HG02884 (cell line): Measurements from ENCODE around the gene CALML3.

Experiments
- ATAC-seq: cut with Tn5 transposase; IDR thresholded peaks from one replicate; pipeline ENCODE4 v1.9.1; 2021; ENCODE audit warnings: mild to moderate bottlenecking, moderate library complexity; ENCODE audit not compliant: unreplicated experiment

The CALML3 gene

DNA sequence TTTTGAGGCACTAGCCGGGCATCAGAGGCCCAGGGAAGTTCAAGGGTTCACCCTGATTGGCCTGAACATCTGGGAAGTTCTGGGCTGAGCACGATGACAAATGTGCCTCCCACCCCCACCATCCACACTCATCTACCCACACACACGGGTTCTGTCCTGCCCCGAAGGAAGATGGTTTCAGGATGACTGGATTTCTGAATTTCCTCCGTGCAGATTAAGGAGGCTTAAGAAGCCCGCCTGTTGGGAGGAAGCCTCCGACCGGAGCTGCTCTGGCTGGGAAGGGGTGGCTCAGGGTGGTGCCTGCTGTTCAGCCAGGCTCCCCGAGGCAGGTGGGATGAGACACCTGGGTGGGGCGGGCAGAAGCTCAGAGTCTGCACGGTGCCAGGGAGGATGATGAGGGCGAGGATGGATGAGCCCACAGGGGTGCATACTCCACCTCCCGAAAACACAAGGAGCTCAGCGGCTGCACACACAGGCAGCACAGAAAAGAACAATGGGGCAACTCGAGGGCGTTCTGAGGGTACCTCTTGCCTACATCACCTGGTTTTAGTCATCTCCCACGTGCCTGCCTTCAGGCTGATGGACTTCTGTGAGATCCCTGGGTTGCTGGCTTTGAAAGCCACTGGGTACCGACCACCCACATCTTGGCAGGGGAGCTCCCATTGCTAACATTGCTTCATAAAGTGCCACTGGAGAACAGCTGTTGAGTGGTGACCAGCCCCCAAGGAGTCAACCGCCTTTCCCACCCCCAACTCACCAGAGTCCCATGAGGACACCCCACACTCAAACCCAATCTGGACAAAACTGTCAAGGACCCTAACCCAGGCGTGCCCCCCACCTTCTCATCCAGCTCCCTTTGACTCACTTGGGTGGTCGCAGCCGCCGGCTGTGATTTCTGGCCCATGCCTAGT lies 41.2 kb downstream of the CALML3 start:
- ATAC-seq = no peak

DNA sequence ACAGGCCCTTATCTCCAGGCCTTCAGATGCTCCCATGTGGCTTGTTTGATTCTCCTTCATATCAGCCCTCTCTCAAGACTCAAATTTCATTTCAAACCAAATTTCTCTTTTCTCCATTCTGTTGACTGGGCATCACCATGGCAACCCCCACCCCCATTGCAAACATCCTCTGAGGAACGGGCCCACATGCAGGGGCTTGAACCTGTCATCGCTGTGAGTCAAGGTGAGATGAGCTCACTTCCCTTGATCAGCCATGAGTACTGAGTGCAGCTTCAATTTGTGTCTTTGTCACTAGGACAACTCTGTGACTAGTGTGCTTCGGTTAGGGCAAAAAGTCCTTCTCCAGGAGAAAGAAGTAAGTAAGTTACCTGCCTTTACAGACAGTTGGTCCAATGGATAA lies 41.9 kb downstream of the CALML3 start:
- ATAC-seq = no peak

DNA sequence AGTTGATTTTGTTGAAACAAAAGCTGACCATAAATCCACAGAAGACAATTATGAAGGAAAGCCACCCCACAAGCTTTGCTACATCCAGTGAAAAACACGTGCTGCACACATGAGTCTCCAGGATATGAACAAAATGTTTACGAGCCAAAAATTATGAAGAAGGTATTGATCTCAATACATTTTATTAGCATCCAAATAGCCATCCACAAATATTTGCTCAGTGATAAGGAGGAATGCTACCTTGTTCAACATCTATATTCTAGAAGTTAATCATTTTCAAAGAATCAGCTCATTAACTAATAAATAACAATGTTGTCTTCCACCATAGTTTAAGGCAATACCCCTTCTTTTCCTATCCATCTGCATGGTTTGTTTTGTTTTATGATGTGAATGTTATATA lies 42.7 kb downstream of the CALML3 start:
- ATAC-seq = no peak

DNA sequence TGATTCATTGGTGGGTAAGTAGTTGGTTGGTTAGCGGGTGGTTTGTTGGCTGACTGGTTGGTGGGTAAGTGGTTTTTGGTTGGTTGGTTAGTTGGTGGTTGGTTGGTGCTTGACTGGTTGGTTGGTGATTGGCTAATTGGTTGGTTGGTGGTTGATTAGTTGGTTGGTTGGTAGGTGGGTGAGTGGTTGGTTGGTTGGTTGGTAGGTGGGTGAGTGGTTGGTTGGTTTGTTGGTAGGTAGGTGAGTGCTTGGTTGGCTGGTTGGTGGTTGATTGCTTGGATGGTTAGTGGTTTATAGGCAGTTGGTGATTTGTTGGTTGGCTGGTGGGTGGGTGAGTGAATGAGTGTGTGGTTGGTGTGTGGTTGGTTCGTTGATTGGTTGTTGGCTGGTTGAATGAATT lies 44.2 kb downstream of the CALML3 start:
- ATAC-seq = no peak

DNA sequence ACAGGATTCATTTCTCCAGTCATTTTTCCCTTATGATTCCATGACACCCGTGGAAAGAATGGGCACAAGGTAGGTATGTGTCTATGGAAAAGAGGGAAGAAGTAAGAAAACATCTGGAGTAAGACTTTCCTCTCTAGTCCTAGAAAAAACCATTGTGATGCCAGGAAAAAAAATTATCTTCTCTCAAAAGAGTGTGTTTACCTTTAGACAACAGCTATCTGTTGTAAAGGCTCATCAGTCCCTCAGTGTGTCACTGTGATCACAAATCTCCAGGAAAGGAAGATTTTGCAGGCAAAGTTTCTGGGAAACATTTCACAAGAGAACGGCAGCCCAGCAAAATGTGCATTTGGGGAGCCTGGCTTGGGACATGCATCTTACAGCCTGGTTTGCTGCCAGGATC lies 44.8 kb downstream of the CALML3 start:
- ATAC-seq = no peak

DNA sequence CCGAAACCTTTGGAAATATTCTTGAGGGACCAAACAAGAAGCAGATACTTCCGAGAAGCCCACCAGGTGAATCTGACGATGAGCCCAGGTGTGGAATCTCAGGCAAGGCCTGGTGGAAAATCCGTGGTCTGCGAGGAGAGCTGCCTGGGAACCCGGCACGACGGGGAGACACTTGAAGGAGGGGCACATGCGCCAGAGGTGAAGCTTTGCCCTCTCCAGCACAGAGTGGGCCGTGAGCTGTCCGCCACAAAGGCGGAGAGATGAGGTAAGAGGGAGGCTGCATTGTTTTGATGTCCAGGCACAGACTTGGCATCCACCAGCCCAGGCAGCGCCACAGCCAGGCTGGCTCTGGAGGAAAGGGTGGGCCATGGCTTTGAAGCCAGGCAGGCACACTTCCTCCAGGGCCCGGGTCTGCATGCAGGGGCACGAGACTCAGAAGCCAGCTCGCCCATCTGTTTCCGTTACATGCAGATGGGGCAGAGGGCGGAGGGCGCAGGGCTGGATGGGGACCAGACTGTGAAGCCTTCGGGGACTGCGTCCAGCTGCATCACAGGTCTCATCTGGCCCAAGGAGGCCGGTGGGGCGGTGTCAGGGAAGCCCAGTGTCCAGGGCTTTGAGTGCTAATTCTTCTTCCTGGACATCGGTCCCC lies 45.4 kb downstream of the CALML3 start:
- no peak for ATAC-seq

DNA sequence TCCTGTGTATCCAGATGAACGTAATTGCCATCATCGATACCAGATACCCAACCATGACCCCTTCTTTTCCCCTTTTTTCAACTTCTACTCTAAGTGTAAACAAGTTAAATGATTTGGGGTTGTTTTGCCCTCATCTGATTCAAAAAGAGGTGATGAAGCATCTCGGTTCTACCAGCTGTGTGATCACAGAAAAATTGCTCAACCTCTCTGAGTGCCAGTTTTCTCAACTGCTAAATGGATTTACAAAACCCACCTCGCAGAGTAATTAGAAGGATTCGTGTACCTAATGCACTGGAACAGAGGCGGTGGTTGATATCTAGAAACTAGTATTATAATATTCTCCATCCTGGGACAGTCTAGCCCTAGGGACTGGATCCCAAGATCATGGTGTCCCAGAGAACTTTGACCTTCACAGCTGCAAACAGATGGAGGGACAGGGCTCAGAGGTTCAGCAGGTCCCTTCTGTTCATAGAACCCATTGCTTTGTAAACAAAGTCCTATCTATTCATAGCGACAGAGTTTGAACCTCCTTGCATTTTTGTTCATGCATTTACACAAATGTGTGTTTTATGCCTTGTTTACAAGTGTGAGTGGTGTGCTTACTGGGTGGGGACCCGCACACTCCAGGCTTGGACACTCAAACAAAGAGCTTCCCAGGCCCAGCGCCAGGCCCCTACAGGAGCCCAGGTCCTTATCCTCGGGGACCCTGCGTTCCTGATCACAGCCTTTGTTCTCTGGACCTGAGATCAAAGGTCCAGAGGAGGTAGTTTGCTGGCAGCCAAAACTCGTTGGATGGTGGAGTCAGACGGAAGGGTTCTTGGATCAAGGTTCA lies 46.4 kb downstream of the CALML3 start:
- no peak for ATAC-seq

DNA sequence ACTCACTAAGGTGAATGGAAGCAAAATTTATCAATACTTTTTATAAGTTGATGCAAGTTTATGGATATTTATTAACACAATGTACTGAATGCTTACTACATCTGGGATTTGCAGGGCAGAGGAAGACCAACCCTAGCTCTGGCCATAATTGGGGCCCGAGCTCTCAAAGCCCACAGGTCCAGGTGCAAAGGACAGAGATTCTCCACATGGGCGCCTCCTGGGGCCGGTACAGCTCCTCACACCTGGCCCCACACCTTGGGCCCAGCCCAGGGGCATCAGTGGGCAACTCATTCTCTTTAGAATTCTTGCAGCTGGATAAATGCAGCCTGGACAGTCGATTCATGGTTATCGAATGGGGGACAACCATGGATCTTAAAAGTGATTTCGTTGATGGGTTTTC lies 47.1 kb downstream of the CALML3 start:
- no peak for ATAC-seq

DNA sequence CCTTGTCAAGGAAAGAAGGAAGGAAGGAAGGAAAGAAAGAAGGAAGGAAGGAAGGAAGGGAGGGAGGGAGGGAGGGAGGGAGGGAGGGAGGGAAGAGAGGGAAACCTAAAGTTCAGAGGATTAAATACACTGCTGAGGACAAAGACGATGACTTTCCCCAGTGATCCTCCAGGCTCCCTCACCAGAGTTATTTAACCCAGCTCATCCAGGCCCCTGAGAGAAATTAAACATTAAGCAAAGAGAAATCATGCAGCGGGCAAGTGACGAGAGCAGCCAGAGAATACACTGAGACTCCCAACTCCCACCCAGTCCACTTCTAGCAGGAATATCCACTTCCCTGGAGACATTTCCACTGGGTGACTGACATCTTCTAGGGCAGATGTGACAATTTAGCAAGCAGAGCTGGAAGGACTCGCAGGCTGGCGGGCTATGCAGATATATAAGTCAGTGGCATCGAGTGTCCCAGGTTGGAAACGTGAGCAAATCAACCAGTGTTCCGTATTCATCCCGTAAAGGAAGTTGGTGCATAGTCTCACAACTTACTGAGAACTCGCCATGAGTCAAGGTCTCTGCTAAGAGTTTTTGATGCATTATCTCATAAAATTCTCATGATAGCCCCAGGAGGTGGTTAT lies 48.7 kb downstream of the CALML3 start:
- ATAC-seq = no peak

DNA sequence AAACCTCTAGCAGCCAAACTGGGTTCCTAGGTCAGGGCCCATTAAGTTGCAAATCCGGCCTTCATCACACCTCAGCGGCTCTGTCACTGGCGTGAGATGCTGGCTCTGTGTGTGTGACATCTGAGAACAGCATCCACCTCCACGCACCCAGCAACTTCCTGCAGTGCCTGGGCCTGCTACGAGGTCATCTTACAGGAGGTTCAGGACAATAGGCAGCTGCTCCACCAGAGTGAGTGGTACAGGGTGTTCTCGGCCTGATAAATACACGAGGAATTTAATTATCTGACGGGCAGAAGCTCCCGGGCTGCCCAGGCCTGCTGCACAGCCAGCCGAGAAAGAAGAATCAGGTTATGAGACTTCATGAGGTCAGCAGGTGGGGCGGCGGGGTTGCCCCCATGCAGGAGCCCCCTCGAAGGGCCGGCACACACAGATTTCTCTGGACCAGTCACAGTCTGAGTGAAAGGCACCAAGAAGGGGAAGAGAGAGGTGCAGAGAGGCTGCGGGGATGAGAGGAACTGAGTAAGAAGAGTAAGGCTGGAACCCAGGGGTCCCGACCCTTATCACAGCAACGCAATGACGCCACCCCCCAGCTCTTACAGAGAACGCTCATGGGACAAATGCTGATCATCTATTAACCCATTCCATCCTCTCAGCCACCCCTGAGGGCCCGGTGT lies 49.3 kb downstream of the CALML3 start:
- no peak for ATAC-seq

DNA sequence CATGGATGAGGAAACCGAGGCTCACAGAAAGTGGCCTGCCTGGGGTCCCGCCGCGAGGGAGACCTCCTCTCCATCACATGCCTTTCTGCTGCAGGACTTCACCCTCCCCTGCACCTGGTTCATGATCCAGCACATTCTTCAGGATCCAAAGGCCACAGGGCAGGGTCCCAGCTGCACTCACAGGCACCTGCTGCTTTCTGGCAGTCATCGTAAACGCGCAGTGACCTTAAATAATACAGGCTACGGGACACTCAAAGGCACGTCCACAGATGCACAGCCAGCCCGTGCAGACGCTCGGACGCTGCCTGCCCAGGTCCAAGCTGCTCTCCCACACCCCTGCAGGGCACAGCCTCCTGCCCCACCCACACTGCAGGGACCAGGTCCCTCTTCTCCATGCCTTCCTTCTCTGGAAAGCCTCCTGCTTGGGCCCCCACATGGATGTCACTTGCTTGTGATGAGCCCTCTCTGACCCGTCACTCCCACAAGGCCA lies 49.9 kb downstream of the CALML3 start:
- ATAC-seq = no peak

DNA sequence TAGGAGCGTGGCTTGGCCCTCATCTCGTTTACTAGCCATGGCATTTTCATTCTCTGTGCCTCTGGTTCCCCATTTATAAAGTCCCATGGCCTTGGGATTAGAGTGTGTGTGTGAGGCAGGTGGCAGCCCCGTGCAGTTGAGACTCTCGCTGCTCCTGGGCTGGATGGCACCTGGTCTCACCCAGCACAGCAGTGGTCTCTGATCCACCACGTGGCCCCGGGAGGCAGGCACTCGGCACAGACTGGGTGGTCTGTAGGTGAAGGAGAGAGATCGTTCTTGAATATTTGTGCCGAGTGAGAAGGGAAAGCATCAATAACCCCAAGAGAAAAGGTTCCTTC lies 50.4 kb downstream of the CALML3 start:
- ATAC-seq = no peak

DNA sequence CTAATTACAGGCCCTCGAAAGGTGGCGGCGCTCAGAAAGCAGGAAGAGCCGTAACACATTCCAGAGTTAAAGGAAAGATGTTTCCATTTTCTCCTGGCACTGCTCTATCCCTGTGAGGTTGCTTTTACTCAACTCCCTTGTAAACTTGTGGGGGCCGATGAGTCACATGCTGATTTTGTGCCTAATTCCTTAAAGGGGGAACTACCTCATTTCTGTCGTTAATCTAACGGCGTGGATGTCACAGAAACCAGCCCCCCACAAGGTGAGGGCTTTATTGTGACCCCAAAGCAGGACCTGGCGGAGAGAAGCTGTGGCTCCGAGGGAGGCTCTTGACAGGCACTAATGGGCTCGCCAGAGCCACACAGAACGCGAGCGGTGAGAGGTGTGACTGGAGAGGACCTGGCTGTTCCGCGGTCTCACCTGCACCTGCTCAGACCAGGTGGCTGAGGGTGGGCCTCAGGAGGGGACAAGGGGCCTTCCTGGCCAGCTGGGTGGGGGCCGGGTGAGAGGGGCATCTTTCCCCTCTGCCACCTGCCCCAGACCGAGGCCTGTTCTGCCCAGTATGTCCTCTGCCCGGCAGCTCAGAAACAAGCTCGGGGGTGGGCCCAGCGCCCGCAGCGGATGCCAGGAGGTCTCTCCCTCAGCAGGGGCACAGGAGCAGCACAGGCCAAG lies 50.9 kb downstream of the CALML3 start:
- ATAC-seq = no peak

DNA sequence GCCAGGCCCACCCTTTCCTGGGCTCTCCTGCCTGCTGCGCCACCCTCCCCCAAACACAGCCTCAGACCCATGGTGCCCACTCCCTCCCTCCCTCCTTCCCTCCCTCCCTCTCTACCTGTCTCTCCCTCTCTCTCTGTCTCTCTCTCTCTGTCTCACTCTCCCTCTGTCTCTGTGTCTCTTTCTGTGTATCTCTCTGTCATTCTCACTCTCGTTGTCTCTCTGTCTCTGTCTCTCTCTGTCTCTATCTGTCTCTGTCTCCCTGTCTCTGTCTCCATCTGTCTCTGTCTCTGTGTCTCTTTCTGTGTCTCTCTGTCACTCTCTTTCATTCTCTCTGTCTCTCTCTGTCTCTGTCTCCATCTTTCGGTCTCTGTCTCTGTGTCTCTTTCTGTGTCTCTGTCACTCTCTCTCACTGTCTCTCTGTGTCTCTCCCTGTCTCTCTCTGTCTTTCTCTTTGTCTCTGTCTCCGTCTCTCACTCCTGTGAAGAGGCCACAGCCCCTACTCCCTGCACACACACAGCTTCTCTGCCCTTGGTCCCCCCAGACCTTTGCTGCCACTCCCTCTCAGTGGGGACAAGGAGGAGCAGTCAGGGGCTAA lies 51.5 kb downstream of the CALML3 start:
- no peak for ATAC-seq
